Nephron (organoid): Measurements from ENCODE around the gene TLL2.

ENCODE experiments used
- H3K27ac Mint-ChIP-seq, 3 experiments: 2 replicates each; pipeline ENCODE4 v1.8.0; 2020; ENCODE audit warnings: mixed read lengths in 3 of 3, mild to moderate bottlenecking in 2 of 3, moderate library complexity in 1 of 3
- H3K27me3 Mint-ChIP-seq: 2 replicates; pipeline ENCODE4 v1.8.0; 2021; ENCODE audit warnings: low read depth, mild to moderate bottlenecking, moderate library complexity, mixed read lengths
- H3K36me3 Mint-ChIP-seq: 2 replicates; pipeline ENCODE4 v1.8.0; 2020; ENCODE audit warnings: low read depth, mixed read lengths
- H3K4me1 Mint-ChIP-seq: 2 replicates; pipeline ENCODE4 v1.8.0; 2020; ENCODE audit warnings: mixed read lengths
- H3K4me3 Mint-ChIP-seq, 3 experiments: 2 replicates each; pipeline ENCODE4 v1.8.0; 2020; ENCODE audit warnings: mild to moderate bottlenecking in 3 of 3, mixed read lengths in 3 of 3, moderate library complexity in 2 of 3
- H3K9me3 Mint-ChIP-seq: 2 replicates; pipeline ENCODE4 v1.8.0; 2020; ENCODE audit warnings: mixed read lengths
- CTCF ChIP-seq, 3 experiments: fragments of 200-600 bp; sonication (generic); IDR thresholded peaks; one replicate each; pipeline ENCODE4 v1.5.0; 2021; ENCODE audit warnings: antibody characterized with exemption in 3 of 3; ENCODE audit not compliant: unreplicated experiment in 3 of 3

The TLL2 gene

GRCh38 chr10:96325719-96326373 lies 187.9 kb downstream of the TLL2 start:
- H3K4me1 Mint-ChIP-seq, result no peaks in the 10 kb centered on the region
- TF ChIP-seq CTCF (IDR thresholded peaks at IDR 0.05; ENCODE audit: unreplicated experiment in 3 of 3), result no peak
- H3K4me3 Mint-ChIP-seq, result no peak overlapping the region
- no peaks in the 10 kb centered on the region for H3K36me3 Mint-ChIP-seq
- H3K27ac Mint-ChIP-seq, result no peak overlapping the region
- H3K9me3 Mint-ChIP-seq, result no peaks in the 10 kb centered on the region
- peaks cover 18% of the 10 kb centered on the region for H3K27me3 Mint-ChIP-seq

DNA sequence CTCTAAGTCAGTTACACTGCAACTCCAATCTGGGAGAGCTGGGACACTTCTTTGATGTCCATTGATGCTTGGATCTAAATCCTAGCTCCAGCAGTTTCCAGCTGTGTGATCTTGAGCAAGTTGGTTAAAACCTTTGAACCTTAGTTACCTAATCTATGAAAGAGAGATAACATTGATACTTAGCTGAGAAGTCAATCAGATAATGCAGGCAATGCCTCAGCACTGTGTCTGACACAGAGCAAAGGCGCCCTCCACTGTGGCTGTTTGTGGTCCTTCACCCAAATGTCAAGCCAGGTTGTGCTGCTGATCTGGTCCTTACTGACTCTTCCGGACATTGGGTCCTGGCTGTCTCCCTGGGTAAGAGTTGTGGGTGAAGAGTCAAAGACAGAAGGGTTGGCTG lies 189.3 kb downstream of the TLL2 start:
- peaks cover 13% of the 10 kb centered on the region for H3K27me3 Mint-ChIP-seq

GRCh38 chr10:96322275-96322674 lies 191.5 kb downstream of the TLL2 start:
- H3K36me3 Mint-ChIP-seq, result no peaks in the 10 kb centered on the region
- H3K4me3 Mint-ChIP-seq, result no peak overlapping the region
- H3K27ac Mint-ChIP-seq, result no peak overlapping the region
- TF ChIP-seq CTCF (IDR thresholded peaks at IDR 0.05; ENCODE audit: unreplicated experiment in 3 of 3), result no peak
- H3K4me1 Mint-ChIP-seq, result peaks cover 7% of the 10 kb centered on the region
- peaks cover 13% of the 10 kb centered on the region for H3K27me3 Mint-ChIP-seq
- H3K9me3 Mint-ChIP-seq, result no peaks in the 10 kb centered on the region

More for the DNA sequence above, 189.3 kb downstream of the TLL2 start:
- peaks cover 7% of the 10 kb centered on the region for H3K4me1 Mint-ChIP-seq
- no peaks in the 10 kb centered on the region for H3K9me3 Mint-ChIP-seq
- H3K4me3 Mint-ChIP-seq, result no peak overlapping the region
- no peak for TF ChIP-seq CTCF (IDR thresholded peaks at IDR 0.05; ENCODE audit: unreplicated experiment in 3 of 3)
- no peaks in the 10 kb centered on the region for H3K36me3 Mint-ChIP-seq
- no peak overlapping the region for H3K27ac Mint-ChIP-seq

DNA sequence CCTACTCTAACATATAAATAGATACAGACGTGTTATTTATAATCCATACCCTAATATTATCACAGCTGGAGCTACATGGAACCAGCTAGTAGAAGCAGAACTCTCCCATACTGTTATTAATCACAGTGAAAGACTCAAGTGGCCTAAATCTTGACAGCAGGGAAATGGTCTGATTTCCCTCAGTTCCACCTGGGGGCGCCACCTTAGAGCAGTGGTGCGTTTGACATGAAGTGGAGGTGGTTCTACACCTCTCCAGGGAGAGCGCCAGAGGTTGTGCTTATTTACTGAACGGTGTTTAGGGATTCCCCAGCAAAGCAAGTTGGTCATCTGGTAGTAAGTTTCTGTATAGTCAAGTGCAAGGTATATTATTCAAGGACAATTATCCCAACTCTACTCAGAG lies 191.9 kb downstream of the TLL2 start:
- peaks cover 7% of the 10 kb centered on the region for H3K4me1 Mint-ChIP-seq
- no peak overlapping the region for H3K27ac Mint-ChIP-seq
- H3K27me3 Mint-ChIP-seq, result peaks cover 13% of the 10 kb centered on the region
- H3K9me3 Mint-ChIP-seq, result no peaks in the 10 kb centered on the region
- H3K4me3 Mint-ChIP-seq, result no peak overlapping the region
- no peak for TF ChIP-seq CTCF (IDR thresholded peaks at IDR 0.05; ENCODE audit: unreplicated experiment in 3 of 3)
- H3K36me3 Mint-ChIP-seq, result no peaks in the 10 kb centered on the region

DNA sequence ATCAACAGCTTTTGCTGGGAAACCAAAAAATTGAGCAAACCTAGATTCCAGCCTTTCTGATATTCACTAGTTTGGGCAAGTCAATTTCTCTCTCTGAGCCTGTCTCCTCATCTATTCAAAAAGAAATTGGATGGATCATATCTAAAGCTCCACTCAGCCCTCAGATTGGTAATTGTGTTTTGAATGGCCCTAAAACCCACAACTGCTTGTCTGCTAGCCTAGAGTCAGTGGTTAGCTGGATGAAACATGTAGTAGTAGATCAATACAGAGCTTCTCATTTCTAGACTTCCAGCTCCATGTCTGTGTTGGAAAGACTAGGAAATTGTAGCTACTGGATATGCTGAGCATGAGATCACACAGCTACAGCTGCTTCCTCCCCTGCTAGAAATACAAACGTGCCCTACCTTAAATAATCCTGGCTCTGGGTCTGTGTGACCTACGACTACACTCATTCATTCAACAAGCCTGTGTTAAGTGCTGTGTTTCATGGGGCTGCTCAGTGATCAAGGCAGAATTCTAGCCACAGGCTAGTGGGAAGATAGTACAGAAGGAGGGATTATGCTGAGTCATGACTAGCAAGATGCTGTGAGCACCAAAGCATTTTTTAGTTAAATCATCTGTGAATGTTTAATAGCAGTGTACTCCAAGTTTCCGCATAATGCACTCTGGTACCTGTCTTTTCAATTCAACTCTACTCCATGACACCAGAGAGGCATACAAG lies 193.8 kb downstream of the TLL2 start:
- Mint-ChIP-seq H3K27me3 (peaks cover 3% of the 10 kb centered on the region), H3K9me3 (no peaks in the 10 kb centered on the region), H3K27ac (peak overlapping the region in 1 of 3 experiments; percentile 18), H3K36me3 (no peaks in the 10 kb centered on the region), H3K4me1 (peaks cover 7% of the 10 kb centered on the region), H3K4me3 (no peak overlapping the region)
- TF ChIP-seq CTCF (IDR thresholded peaks at IDR 0.05; ENCODE audit: unreplicated experiment in 3 of 3), result no peak
